ENCODE results near the gene WFDC2. TPM values are rescaled to one million over a fixed set of nuclear protein-coding genes. Genes with fewer than 3 reads are reported as not detected.

The WFDC2 gene
- total and polyA plus RNA-seq, 5 donors, result 1.1 to 2.7 (median 2.0) TPM

DNA sequence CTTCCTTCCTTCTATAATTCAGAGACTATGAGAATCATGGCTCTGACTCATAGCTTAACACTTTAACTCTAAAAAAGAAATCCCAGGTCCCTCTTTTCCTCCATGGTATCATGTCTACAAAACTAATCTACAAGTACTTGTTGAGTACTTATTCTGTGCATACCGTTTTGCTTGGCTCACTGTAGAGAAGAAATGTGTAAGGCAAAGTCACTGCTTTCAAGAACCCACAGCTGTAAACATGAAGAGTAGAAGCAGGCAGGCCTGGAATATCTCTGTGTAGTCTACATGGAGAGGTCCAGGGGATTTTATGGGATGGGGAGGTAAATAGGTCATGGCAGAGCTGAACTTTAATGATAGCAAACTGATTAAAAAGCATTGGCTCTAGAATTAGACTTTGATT lies 32.0 kb downstream of the WFDC2 start:
- Histone ChIP-seq H3K4me3 (ENCODE audit: low read length) (no peak overlapping the region), H3K9me3 (ENCODE audit: control insufficient read depth, low read length) (no peaks in the 10 kb centered on the region), H3K4me1 (ENCODE audit: control insufficient read depth, insufficient read depth, low read length) (no peaks in the 10 kb centered on the region), H3K27ac (ENCODE audit: low read length) (no peak overlapping the region), H3K27me3 (ENCODE audit: control insufficient read depth, insufficient read depth) (no peaks in the 10 kb centered on the region)
- intact Hi-C loops (cut with DNase I), result no loop called here
- no peak for ATAC-seq
- DNase-seq, result no peak
- 22% methylated on average over 1 of the region's 1 CpG for WGBS

DNA sequence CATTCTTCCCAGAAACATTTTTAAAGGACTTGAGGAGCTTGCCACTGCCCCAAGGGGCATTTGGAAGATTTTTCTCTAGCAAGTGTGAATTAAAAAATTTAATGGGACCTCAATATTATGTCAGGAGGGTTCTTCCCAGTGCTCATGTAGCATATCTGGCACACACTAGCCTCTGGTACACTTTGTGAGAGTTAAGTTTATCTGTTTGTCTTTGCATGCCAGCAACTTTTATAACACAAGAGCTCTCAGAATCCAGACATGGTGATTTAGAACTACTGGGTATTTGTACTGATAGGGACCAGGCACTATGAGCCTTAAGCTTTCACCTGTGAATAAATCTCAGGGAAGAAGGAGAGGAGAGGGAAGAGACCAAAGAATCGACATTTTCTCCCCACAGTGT lies 33.0 kb downstream of the WFDC2 start:
- intact Hi-C loops (cut with DNase I), result no loop called here
- 56% methylated on average over 1 of the region's 1 CpG for WGBS
- no peak overlapping the region for H3K4me3 ChIP-seq (ENCODE audit: low read length)
- ATAC-seq (no peak), DNase-seq (no peak)
- H3K9me3 ChIP-seq (ENCODE audit: control insufficient read depth, low read length), result no peaks in the 10 kb centered on the region
- H3K4me1 ChIP-seq (ENCODE audit: control insufficient read depth, insufficient read depth, low read length), result no peaks in the 10 kb centered on the region
- H3K27me3 ChIP-seq (ENCODE audit: control insufficient read depth, insufficient read depth), result no peaks in the 10 kb centered on the region
- no peak overlapping the region for H3K27ac ChIP-seq (ENCODE audit: low read length)

DNA sequence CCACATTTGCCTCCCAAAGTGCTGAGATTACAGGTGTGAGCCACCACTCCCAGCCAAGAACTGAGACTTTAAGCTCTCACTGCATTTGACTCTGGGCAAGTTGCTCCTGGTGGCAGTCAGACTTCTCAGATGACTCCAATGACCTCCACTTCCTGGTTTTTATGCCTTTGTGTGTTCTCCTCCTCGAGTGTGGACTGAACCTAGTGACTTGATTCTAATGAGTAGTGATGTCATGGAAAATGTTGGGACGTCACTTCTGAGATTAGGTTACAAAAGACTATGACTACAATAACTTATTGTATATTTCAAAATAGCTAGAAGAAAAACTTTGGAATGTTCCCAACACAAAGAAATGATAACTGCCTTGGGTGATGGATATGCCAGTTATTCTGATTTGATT lies 33.9 kb downstream of the WFDC2 start:
- Histone ChIP-seq H3K4me1 (ENCODE audit: control insufficient read depth, insufficient read depth, low read length) (no peaks in the 10 kb centered on the region), H3K27me3 (ENCODE audit: control insufficient read depth, insufficient read depth) (no peaks in the 10 kb centered on the region), H3K27ac (ENCODE audit: low read length) (no peak overlapping the region), H3K4me3 (ENCODE audit: low read length) (no peak overlapping the region), H3K9me3 (ENCODE audit: control insufficient read depth, low read length) (no peaks in the 10 kb centered on the region)
- DNase-seq, result no peak
- ATAC-seq, result no peak
- WGBS, result 45% methylated on average over 2 of the region's 2 CpGs
- intact Hi-C loops (cut with DNase I), result no loop called here

DNA sequence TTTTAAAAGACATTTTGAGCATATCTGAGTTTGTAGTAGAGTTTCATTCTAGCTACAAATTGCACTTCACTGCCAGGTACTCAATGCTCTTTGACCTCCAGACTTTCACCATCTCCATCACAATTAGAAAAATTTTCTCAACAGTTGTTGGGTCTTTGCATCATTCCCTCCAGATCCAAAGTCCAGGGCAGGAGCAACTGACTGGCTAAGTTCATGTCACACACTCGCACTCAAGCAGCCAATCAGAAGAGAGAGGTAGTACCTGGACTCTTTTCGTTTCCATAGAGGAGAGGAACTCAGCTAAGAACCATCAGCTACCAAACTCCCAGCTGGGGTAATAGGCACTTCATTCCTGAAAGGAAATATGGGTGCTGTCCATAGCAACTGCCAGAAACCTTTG lies 36.8 kb downstream of the WFDC2 start:
- ATAC-seq (no peak), DNase-seq (no peak)
- no peak overlapping the region for H3K4me3 ChIP-seq (ENCODE audit: low read length)
- 74% methylated on average over 2 of the region's 2 CpGs for WGBS
- no peaks in the 10 kb centered on the region for H3K27me3 ChIP-seq (ENCODE audit: control insufficient read depth, insufficient read depth)
- H3K4me1 ChIP-seq (ENCODE audit: control insufficient read depth, insufficient read depth, low read length), result no peaks in the 10 kb centered on the region
- intact Hi-C loops (cut with DNase I), result no loop called here
- H3K9me3 ChIP-seq (ENCODE audit: control insufficient read depth, low read length), result no peaks in the 10 kb centered on the region
- no peak overlapping the region for H3K27ac ChIP-seq (ENCODE audit: low read length)

DNA sequence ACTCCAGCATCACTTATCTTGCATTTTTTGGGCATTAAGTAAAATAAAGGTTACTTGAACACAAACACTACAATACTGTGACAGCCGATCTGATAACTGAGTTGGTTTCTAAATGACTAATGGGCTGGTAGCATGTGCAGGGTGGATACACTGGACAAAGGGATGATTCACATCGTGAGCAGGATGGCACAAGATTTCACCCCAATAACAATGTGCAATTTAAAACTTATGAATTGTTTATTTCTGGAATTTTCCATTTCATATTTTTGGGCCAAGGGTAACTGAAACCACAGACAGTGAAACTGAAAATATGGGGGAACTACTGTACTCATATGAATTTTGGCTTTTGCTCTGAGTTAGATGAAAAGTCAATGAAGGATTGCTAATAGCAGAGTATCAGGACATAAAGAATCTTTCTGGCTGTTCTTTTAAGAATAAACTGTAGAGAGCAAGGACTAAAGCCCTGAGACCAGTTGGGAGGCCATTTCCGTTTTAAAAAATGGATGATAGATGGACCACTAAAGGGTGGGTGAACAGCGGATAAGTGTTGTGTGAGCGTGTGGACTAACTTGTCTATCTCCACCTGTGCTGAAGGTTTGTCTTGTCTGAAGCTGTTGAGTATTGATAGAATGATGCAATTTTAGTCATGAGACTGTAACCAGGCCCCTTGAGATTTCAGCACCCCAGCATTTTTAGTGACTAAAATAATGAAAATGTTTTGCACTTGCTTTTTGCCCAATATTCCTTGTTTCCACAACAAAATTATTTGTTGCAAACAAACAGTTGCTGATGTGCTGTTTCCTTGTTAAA lies 37.7 kb downstream of the WFDC2 start:
- no peak for ATAC-seq
- no peaks in the 10 kb centered on the region for H3K4me1 ChIP-seq (ENCODE audit: control insufficient read depth, insufficient read depth, low read length)
- no peak for DNase-seq
- intact Hi-C loops (cut with DNase I), result no loop called here
- no peaks in the 10 kb centered on the region for H3K27me3 ChIP-seq (ENCODE audit: control insufficient read depth, insufficient read depth)
- H3K9me3 ChIP-seq (ENCODE audit: control insufficient read depth, low read length), result no peaks in the 10 kb centered on the region
- WGBS, result 81% methylated on average over 5 of the region's 5 CpGs
- no peak overlapping the region for H3K4me3 ChIP-seq (ENCODE audit: low read length)
- no peak overlapping the region for H3K27ac ChIP-seq (ENCODE audit: low read length)

DNA sequence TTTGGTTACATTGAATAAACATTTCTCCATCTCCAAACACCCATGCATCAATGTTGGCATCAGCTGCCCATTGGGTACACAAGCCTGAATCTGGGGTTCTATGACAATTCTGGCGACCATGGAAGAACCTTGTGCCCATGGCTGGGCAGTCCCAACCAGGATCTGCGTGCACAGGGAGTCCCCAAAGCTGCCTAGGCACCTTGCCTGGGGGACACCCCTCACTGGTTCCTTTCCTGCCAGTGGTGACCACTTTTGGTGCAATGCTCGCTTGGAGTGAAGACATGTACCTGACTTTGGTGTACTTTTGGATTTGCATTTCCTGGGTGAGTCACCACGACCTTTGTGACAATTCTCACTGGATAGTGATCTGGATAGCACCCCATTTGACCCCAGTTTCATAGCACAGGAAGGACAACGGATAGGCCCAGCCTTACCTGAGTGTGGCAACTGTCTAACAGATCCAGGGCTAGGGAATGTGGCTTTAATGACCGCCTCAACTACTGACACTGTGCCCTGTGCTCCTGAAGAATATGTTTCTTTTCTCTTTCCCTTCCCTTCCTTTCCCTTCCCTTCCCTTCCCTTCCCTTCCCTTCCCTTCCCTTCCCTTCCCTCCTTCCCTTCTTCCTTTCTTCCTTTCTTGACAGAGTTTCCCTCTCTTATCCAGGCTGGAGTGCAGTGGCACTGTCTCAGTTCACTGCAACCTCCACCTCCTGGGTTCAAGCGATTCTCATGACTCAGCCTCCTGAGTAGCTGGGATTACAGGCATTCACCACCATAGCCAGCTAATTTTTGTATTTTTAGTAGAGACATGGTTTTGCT lies 38.7 kb downstream of the WFDC2 start:
- DNase-seq (no peak), ATAC-seq (no peak)
- WGBS, result 68% methylated on average over 7 of the region's 7 CpGs
- Histone ChIP-seq H3K27me3 (ENCODE audit: control insufficient read depth, insufficient read depth) (no peaks in the 10 kb centered on the region), H3K27ac (ENCODE audit: low read length) (no peak overlapping the region), H3K4me3 (ENCODE audit: low read length) (no peak overlapping the region), H3K4me1 (ENCODE audit: control insufficient read depth, insufficient read depth, low read length) (no peaks in the 10 kb centered on the region), H3K9me3 (ENCODE audit: control insufficient read depth, low read length) (no peaks in the 10 kb centered on the region)
- intact Hi-C loops (cut with DNase I), result no loop called here

DNA sequence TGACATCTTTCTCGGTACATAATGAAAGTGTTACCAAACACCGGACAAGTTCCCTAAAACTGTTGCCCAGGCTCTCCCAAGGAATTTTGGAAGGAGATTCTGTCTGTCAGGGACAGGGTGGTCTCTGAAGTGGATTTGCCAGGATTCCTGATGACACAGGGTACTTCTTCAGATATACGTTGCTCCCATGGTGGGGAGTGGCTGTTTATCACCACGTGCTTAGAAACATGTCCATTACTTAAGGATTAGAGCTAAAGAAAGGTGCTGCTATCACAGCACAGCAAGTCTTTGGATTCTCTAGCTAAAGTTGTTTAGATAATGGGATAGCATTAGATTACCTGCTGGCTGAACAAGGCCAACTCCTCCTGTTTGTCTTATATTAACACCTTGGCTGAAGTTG lies 39.5 kb downstream of the WFDC2 start:
- no peak overlapping the region for H3K27ac ChIP-seq (ENCODE audit: low read length)
- ATAC-seq (no peak), DNase-seq (no peak)
- no peaks in the 10 kb centered on the region for H3K27me3 ChIP-seq (ENCODE audit: control insufficient read depth, insufficient read depth)
- no peaks in the 10 kb centered on the region for H3K9me3 ChIP-seq (ENCODE audit: control insufficient read depth, low read length)
- intact Hi-C loops (cut with DNase I), result no loop called here
- no peaks in the 10 kb centered on the region for H3K4me1 ChIP-seq (ENCODE audit: control insufficient read depth, insufficient read depth, low read length)
- no peak overlapping the region for H3K4me3 ChIP-seq (ENCODE audit: low read length)
- WGBS, result 62% methylated on average over 4 of the region's 4 CpGs

DNA sequence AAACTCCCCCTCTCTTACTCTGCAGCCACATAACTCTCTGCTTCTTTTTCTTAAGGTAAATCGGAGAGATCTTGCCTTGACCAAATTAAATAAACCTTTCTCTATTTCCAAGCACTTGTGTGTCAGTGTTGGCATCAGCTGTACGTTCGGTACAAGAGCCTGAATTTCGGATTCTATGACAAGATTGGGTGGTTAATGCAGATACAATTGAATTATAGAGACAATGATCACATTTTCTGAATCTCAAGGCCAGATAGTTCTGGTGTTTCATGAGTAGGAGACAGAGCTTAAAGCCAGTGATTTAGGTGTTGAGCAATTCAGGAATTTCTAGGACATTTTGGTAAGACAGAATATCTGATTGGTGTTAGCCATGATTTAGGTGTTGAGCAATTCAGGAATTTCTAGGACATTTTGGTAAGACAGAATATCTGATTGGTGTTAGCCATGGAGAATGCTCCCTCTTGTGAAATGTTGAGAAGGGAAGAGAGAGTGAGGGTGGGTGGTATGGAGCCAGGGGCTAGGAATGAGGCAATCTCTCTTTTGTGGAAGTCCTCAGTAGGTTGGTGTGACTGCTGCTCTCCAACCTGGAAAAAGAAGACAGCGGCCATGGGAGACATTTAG lies 40.8 kb downstream of the WFDC2 start:
- H3K4me1 ChIP-seq (ENCODE audit: control insufficient read depth, insufficient read depth, low read length), result no peaks in the 10 kb centered on the region
- DNase-seq (no peak), ATAC-seq (no peak)
- H3K9me3 ChIP-seq (ENCODE audit: control insufficient read depth, low read length), result no peaks in the 10 kb centered on the region
- no peak overlapping the region for H3K27ac ChIP-seq (ENCODE audit: low read length)
- no peak overlapping the region for H3K4me3 ChIP-seq (ENCODE audit: low read length)
- intact Hi-C loops (cut with DNase I), result no loop called here
- WGBS, result 61% methylated on average over 5 of the region's 5 CpGs
- no peaks in the 10 kb centered on the region for H3K27me3 ChIP-seq (ENCODE audit: control insufficient read depth, insufficient read depth)

DNA sequence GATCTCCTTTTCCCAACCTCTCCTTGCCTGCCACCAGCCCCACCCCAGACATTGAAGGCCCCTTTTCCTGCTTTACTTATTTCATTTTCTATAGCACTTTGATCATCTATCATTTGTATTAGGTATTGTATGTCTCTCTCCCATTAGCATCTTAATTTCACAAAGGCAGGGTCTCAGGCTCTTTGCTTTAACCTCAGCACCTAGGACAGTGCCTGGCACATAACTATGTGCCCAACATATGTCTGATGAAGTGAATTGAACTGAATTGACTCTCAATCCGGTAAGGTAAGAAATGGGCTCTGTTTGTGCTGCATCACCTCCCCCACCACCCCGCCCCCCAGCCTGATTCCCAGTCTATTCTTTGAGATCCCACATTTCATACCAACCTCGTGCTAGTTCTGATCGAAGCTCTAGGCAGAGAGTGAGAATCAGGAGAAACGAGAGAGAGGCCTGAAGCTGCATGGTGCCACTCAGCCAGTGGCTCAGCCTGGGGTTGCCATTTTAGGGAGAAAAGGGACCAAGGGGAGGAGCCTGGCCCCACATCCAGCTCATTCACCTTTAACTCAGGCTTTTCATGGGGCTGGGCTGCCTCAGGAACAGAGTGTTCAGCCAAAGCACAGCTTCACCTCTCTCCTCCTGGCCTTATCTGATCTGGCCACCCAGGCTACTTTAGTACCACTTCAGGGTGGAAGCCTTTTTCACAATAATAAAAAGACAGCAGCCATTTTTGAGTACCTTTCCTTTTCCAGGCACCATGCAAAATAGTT lies 45.8 kb downstream of the WFDC2 start, which contains the start of gene SPINT3:
TSS of gene SPINT3 (minus strand) at position 476 of the 767 bp plus-strand sequence. CDS start at position 462, 14 bp downstream.
- Histone ChIP-seq H3K9me3 (ENCODE audit: control insufficient read depth, low read length) (no peaks in the 10 kb centered on the region), H3K27me3 (ENCODE audit: control insufficient read depth, insufficient read depth) (no peaks in the 10 kb centered on the region), H3K4me3 (ENCODE audit: low read length) (no peak within 1 kb of the TSS), H3K4me1 (ENCODE audit: control insufficient read depth, insufficient read depth, low read length) (no peaks in the 10 kb centered on the region), H3K27ac (ENCODE audit: low read length) (no peak within 1 kb of the TSS)
- no peak for DNase-seq
- no peak for ATAC-seq
- WGBS, result 63% methylated on average over 5 of the region's 5 CpGs
- intact Hi-C loops (cut with DNase I), result no loop called here

DNA sequence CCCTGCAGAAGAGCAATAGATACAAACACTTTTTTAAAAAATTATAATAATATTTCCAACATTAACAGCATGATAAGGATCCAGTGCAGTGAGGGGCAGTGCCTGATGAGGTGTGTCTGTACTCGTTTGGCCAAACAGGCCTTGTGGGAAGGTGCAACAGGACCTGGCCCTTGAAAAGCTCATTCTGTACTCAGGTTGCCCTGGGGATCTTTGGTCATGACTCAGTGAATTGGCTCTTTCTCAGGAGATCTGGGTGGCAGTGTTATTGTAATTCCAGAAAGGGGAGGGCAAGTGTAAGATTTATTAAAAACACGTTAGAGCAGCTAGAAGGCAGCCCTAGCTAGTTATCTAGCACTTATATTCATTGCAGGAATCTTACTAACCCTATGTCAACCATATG lies 48.7 kb downstream of the WFDC2 start:
- WGBS, result 55% methylated on average over 2 of the region's 2 CpGs
- ATAC-seq, result no peak

More for the DNA sequence above, 48.7 kb downstream of the WFDC2 start:
- intact Hi-C loops (cut with DNase I), result no loop called here
- H3K4me3 ChIP-seq (ENCODE audit: low read length), result no peak overlapping the region
- no peaks in the 10 kb centered on the region for H3K4me1 ChIP-seq (ENCODE audit: control insufficient read depth, insufficient read depth, low read length)
- H3K27ac ChIP-seq (ENCODE audit: low read length), result no peak overlapping the region
- H3K27me3 ChIP-seq (ENCODE audit: control insufficient read depth, insufficient read depth), result no peaks in the 10 kb centered on the region
- peaks cover 3% of the 10 kb centered on the region for H3K9me3 ChIP-seq (ENCODE audit: control insufficient read depth, low read length)
- no peak for DNase-seq
